HUES6 (cell line): ENCODE measurements around the gene TAGLN3.

ENCODE experiments used
- H3K27ac ChIP-seq: 2 replicates; pipeline ENCODE4 v1.7.0; 2013; ENCODE audit warnings: low read depth, mild to moderate bottlenecking, low read length, inconsistent platforms
- H3K27me3 ChIP-seq: 2 replicates; pipeline ENCODE4 v1.6.1; 2013; ENCODE audit warnings: low read length; ENCODE audit not compliant: control insufficient read depth, insufficient read depth
- H3K36me3 ChIP-seq: 2 replicates; pipeline ENCODE4 v1.6.1; 2013; ENCODE audit warnings: low read length; ENCODE audit not compliant: control insufficient read depth, insufficient read depth
- H3K4me1 ChIP-seq: 2 replicates; pipeline ENCODE4 v1.6.1; 2013; ENCODE audit warnings: low read length; ENCODE audit not compliant: control insufficient read depth, insufficient read depth
- H3K4me3 ChIP-seq: 2 replicates; pipeline ENCODE4 v1.5.1; 2013; ENCODE audit warnings: low read depth, low read length
- H3K9ac ChIP-seq: one replicate; pipeline ENCODE4 v1.6.1; 2013; ENCODE audit warnings: mild to moderate bottlenecking, low read length
- H3K9me3 ChIP-seq: 2 replicates; pipeline ENCODE4 v1.6.1; 2013; ENCODE audit warnings: low read depth, low read length; ENCODE audit not compliant: control insufficient read depth, insufficient read depth

TAGLN3 gene

DNA sequence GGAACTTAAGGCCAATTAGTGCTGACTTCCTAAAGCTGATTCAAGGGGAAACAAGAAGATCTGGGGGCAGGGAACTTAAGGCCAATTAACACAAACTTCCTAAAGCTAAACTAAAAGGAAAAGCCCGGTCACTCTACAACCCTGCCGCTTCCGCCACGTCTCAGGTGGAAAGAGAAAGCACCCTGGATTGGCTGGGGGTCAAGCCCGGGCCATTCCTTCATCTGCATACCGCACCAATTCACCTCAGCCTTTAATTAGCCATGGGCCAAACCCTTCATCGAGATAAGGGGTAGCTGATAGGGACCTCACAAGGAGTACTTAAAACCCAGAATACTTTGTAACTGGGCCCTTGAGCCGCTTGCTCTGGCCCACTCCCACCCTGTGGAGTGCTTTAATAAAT lies 50.2 kb downstream of the TAGLN3 start:
- no peaks in the 10 kb centered on the region for H3K36me3 ChIP-seq
- H3K27ac ChIP-seq: no peak overlapping the region
- H3K4me3 ChIP-seq: no peak overlapping the region
- no peaks in the 10 kb centered on the region for H3K27me3 ChIP-seq
- H3K9me3 ChIP-seq: no peaks in the 10 kb centered on the region
- peaks cover 31% of the 10 kb centered on the region for H3K4me1 ChIP-seq
- H3K9ac ChIP-seq: no peak overlapping the region

DNA sequence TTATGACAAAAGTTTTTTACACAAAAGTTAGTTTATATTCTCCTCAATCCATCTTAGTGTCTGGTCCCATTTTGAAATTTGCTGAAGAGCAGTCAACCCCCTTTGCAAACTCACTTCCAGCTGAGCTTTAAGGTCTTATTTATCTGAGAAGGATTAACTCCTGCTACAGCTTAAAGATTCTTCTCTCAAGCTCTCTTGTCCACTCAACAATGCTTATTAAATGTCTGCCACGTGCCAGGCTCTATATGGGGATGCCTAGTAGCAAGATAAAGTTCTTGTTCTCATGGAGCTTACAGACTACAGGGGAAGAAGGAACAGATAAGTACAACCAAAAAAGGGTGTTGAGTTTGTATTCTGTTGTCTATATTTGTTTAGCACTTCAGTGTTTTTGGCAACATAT lies 54.5 kb downstream of the TAGLN3 start:
- H3K9me3 ChIP-seq: no peaks in the 10 kb centered on the region

DNA sequence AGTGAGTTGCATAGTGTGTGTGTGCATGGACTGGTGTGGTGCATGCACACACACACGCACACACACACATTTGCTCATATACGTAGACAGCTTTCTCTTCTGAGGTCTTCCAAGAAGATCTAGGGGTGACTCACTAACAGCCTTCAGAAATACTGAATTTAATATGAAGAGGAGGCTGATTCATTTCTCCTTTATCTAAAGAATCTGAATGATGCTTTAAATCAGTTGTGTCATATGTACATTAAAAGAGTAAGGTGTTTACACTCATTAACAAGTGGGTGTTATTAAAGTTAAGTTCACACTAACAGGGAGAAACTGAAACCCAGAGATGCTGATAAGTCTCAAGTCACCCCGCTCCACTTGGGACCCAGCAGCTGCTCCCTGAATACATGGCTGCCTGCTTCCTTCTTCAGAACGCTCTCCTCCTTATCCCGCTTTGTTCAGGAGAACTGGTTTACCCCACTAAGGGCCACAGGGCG lies 57.8 kb downstream of the TAGLN3 start:
- Histone ChIP-seq H3K27ac (no peak overlapping the region), H3K4me3 (no peak overlapping the region), H3K9me3 (0 out of 2 replicates have a peak, but pooled peaks cover 6% of the 10 kb centered on the region), H3K4me1 (peaks cover 18% of the 10 kb centered on the region), H3K36me3 (no peaks in the 10 kb centered on the region), H3K27me3 (no peaks in the 10 kb centered on the region), H3K9ac (no peak overlapping the region)

More for the DNA sequence above, 54.5 kb downstream of the TAGLN3 start:
- Histone ChIP-seq H3K36me3 (no peaks in the 10 kb centered on the region), H3K4me3 (no peak overlapping the region), H3K27ac (no peak overlapping the region), H3K9ac (no peak overlapping the region), H3K4me1 (peaks cover 31% of the 10 kb centered on the region), H3K27me3 (no peaks in the 10 kb centered on the region)

DNA sequence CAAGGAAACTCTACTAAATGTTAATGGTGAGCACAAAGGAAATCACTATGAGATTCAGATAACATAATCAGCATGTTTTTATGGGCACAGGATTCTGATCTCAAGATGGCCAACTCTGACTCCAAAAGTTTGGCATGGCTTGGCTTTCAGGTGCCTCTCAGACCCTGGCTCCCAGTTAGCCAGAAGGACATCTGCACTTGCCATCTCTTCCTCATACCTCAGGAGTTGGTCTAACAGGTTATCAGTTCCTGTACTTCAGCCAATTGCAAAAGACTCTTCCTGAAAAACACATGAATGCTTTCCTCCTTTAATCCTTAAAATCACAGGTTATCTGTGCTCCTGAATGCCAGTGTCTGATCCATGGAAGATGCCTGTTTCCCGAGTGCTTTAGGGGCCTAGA lies 60.8 kb downstream of the TAGLN3 start:
- no peaks in the 10 kb centered on the region for H3K27me3 ChIP-seq
- H3K9ac ChIP-seq: no peak overlapping the region
- H3K4me1 ChIP-seq: no peaks in the 10 kb centered on the region
- no peak overlapping the region for H3K27ac ChIP-seq
- no peaks in the 10 kb centered on the region for H3K36me3 ChIP-seq
- 0 out of 2 replicates have a peak, but pooled peaks cover 6% of the 10 kb centered on the region for H3K9me3 ChIP-seq
- no peak overlapping the region for H3K4me3 ChIP-seq

DNA sequence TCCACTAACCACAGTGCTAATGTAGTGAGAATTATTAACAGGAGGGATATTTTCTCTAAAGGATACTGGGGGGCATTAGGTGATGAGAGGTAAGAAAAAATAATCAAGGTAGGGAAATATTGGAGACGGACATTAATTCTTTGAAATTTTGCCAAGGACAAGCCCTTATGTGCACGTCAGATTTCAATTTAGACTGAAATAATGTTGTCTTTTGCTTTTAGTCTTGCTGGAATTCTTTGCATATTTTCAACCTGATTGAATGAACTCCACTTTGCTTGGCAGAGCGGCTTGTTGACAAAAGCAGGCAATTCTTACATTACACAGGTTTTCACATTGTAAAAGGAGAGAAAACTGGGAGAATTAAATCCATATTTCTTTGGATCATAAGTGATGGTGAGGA lies 62.4 kb downstream of the TAGLN3 start:
- H3K27ac ChIP-seq: no peak overlapping the region
- H3K9ac ChIP-seq: no peak overlapping the region
- H3K4me1 ChIP-seq: no peaks in the 10 kb centered on the region
- no peaks in the 10 kb centered on the region for H3K36me3 ChIP-seq
- no peak overlapping the region for H3K4me3 ChIP-seq
- 0 out of 2 replicates have a peak, but pooled peaks cover 6% of the 10 kb centered on the region for H3K9me3 ChIP-seq
- H3K27me3 ChIP-seq: no peaks in the 10 kb centered on the region
